Activated CD8-positive, alpha-beta memory T cell treated with anti-CD3 and anti-CD28 coated beads for 36 hours (primary cell): ENCODE data around the gene PTRH1. TPM values are rescaled to one million over a fixed set of nuclear protein-coding genes. Genes with fewer than 3 reads are reported as not detected.

Source experiments
- CTCF ChIA-PET: fragments of 350-600 bp; sonication (Branson Sonifier 250); formaldehyde crosslinking; loops from one replicate; lab custom pipeline; 2021; ENCODE audit warnings: antibody characterized with exemption; lab: Charles Lee
- POLR2A ChIA-PET: fragments of 350-600 bp; sonication (Branson Sonifier 250); formaldehyde crosslinking; loops from one replicate; lab custom pipeline; 2021; ENCODE audit warnings: antibody characterized with exemption; lab: Charles Lee
- total RNA-seq, 2 experiments: library from RNA; stranded (reverse); gene quantifications; one replicate each; pipeline ENCODE4 v1.2.3, GENCODE V29; 2021

Gene PTRH1
- total RNA-seq, 2 experiments from 2014 or later, result 27.8 to 28.8 TPM

DNA sequence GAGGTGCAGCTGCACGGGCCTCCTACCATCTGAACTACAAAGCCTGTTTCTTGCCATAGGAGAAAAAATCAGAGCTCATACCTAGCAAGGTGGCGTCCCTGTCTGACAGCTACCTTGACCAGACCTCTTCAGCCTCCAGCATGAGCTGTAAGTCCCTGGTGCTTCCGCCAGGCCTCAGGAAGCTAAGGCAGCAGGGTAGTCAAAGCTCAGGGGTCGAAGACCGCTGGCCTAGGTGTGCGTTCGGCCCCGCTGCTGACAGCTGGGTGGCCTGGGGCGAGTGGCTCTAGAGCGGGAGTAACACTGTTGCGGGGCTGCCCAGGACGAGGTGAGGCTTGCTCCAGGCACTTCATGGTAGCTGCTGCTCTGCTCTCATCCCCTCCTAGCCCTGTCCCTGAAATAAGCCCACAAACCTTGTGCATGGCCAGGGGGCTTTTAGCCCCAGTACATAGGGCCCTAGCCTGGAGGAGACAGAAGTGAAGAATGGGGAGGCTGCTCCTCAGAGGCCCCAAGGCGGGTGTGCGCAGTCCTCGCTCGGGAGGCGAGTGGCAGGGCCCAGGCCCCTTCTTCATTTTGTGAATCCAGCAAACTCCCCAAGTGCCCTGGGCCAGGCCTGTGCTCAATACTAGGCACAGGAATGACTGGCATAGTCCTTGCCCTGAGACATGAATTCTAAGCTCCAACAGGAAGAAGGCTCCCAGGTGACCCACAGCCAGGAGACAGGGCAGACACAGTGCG is 14.2 kb upstream of the PTRH1 start:
- CTCF ChIA-PET, result interaction anchor here (0.6 to 1.3 kb wide), 4 partner anchors 94 to 465 kb away, joined by 3 to 4 read pairs (median 3); no protein-coding TSS in a partner anchor
- POLR2A ChIA-PET, result interaction anchor here (0.5 kb wide), 1 partner anchor 49 kb away, joined by 3 read pairs; no protein-coding TSS in a partner anchor

DNA sequence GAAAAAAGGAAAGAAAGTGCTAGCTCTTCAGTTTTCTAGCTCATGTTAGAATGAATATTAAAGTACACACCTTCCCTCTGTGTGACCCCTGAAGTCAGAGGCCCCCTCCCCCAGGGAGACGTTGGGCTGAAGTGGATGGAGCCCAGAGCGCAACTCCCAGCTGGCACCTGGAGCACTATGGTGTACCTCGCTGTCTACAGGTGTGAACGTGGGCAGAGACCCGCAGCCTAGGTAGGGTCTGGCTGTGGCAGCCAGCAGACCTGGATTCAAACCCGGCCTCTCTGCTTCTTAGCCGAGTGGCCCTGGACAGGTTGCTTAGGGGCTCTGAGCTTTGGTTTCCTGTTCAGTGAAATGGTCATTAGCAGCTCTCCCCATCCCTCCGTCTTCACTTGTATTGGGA is 13.3 kb upstream of the PTRH1 start:
- CTCF ChIA-PET, result interaction anchor here (1.3 kb wide), 1 partner anchor 120 kb away, joined by 3 read pairs; no protein-coding TSS in a partner anchor
- POLR2A ChIA-PET, result interaction anchor here (0.5 kb wide), 1 partner anchor 50 kb away, joined by 3 read pairs; no protein-coding TSS in a partner anchor

DNA sequence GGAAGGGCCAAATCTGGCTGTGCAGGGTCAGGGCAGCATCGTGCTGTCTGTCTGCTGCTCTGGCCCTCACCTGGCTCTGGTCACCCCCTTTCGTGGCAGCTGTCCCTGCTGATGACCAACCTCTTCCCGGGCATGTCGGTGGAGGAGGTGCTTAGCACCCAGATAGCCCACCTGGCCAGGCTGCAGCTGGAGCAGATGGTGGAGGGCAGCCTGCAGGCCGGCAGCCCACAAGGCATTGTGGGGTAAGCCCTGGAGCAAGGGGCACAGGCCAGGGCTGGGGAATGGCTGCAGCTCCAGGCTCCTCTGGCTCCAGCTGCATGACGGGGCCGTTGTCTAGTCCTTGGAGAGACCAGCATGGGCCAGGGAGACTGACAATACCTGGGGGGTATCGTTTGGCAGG is 11.4 kb upstream of the PTRH1 start:
- CTCF ChIA-PET, result no interaction called here
- POLR2A ChIA-PET, result no interaction called here

DNA sequence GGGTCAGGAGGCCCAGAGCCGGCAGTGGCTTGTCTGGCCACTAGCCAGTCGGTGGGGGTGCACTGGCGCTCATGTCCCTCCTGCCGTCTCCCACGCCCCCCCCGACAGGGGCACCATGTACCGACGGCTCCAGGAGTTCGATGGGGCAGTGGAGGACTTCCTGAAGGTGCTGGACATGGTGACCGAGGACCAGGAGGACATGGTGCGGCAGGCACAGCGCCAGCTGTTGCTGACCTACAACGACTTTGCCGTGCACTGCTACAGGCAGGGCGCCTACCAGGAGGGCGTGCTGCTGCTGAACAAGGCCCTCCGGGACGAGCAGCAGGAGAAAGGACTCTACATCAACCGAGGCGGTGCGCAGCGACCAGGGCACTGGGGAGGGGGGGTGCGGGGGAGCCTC is 8.5 kb upstream of the PTRH1 start:
- ChIA-PET POLR2A (no interaction called here), CTCF (interaction anchor here (2.7 kb wide), 1 partner anchor 11 kb away, joined by 12 read pairs; the partner anchor contains the start of gene TOR2A)

DNA sequence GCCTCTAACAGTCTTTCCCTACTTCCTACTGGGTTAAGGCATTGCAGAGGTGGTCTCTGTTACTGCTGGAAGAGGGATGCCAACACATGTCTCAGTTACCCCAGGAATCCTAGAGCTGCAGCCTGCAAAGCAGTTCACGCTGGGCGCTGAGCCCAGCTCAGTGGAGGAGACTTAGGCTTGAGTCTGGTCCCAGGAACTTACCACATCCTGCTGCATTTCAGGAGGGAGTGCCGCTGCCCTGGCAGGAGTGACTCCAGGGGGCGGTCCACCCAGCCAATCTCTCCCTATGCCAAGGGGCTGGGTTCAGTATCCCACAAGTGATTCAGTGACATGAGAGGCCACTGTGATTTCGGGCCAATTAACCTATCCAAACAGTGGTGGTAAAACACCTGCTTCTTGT is 8.0 kb upstream of the PTRH1 start:
- ChIA-PET CTCF (interaction anchor here (0.8 to 2.7 kb wide), 2 partner anchors 12 to 16 kb away, joined by 4 to 12 read pairs; partner anchors contain the start of gene TOR2A), POLR2A (no interaction called here)

GRCh38 chr9:127723013-127723412 is 7.5 kb upstream of the PTRH1 start:
- CTCF ChIA-PET, result interaction anchor here (0.8 to 2.7 kb wide), 3 partner anchors 12 to 15 kb away, joined by 3 to 12 read pairs (median 4); partner anchors contain the start of gene TOR2A
- POLR2A ChIA-PET, result no interaction called here

- CTCF ChIA-PET, result interaction anchor here (0.9 kb wide), 1 partner anchor 13 kb away, joined by 3 read pairs; the partner anchor contains the start of gene TOR2A
- POLR2A ChIA-PET, result no interaction called here
These were observed 6.7 kb upstream of the PTRH1 start for GRCh38 chr9:127722055-127722745.

DNA sequence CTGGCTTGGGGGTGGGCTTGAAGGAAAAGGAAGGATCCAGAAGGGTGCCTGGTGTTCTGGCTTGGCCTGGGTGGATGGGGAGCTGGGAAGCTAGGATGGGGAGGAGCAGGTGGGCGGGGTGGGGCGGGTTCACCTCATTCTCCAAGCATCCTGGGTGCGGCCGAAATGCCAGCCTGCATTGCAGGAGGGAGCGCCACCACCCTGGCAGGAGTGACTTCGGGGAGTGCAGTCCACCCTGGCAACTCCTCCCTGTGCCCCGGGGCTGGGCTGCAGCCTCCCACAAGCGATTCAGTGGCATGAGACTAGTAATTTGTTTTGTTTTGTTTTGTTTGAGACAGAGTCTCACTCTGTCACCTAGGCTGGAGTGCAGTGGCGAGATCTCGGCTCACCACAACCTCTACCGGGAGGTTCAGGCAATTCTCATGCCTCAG is 5.9 kb upstream of the PTRH1 start:
- ChIA-PET POLR2A (interaction anchor here (0.6 kb wide), 1 partner anchor 169 kb away, joined by 4 read pairs; no protein-coding TSS in a partner anchor), CTCF (interaction anchor here (0.6 kb wide), 1 partner anchor 325 kb away, joined by 3 read pairs; no protein-coding TSS in a partner anchor)

- CTCF ChIA-PET, result no interaction called here
- POLR2A ChIA-PET, result interaction anchor here (1.5 kb wide), 1 partner anchor 14 kb away, joined by 6 read pairs; the partner anchor contains the start of gene TOR2A
These were observed 5.4 kb upstream of the PTRH1 start for GRCh38 chr9:127720865-127721227.

GRCh38 chr9:127720031-127720864 is 4.8 kb upstream of the PTRH1 start:
- CTCF ChIA-PET, result interaction anchor here (0.9 to 1.7 kb wide), 3 partner anchors 12 to 65 kb away, joined by 3 to 6 read pairs (median 5); partner anchors contain the start of genes CDK9 and TOR2A
- POLR2A ChIA-PET, result interaction anchor here (0.6 to 1.5 kb wide), 2 partner anchors 15 to 279 kb away, joined by 4 to 6 read pairs; partner anchors contain the start of gene TOR2A

- CTCF ChIA-PET, result interaction anchor here (1.1 kb wide), 1 partner anchor 17 kb away, joined by 4 read pairs; the partner anchor contains the start of gene TOR2A
- POLR2A ChIA-PET, result no interaction called here
These were observed 2.3 kb upstream of the PTRH1 start for GRCh38 chr9:127717766-127718165.

- POLR2A ChIA-PET, result interaction anchor here (1.0 to 1.8 kb wide), 3 partner anchors 10 to 63 kb away, joined by 3 to 6 read pairs (median 4); partner anchors contain the start of genes CFAP157 and TOR2A
These were observed 949 bp upstream of the PTRH1 start for GRCh38 chr9:127716412-127716811.

DNA sequence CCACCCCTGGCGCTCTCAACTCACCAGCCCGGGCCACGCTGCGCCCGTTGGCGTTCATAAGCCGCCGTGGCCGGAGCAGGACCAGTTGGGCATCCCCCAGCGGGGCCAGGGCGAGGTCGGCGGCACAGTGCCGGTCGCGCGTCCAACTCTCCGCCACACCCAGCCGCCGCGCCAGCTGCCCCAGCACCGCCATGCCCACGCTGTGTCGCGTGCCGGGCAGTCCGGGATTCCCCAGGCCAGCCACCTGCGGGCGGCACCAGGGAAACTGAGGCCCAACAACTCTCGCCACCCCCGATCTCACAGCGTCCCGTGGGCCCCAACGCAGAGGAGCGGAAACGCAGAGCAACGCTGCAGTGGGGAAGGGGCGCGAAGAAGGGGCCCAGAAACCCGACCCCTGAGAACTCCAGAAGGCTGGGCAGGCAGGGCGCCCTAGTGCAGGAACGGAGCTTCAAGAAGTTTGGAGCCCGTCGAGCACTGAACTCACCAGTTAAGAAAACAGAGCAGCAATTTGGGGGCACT is 453 bp downstream of the PTRH1 start:
- ChIA-PET POLR2A (interaction anchor here (0.6 to 1.8 kb wide), 6 partner anchors 9 to 147 kb away, joined by 3 to 6 read pairs (median 4); partner anchors contain the start of genes CDK9 and CFAP157), CTCF (interaction anchor here (0.6 to 3.7 kb wide), 3 partner anchors 20 to 166 kb away, joined by 3 to 26 read pairs (median 5); partner anchors contain the start of gene TOR2A)

More at GRCh38 chr9:127716412-127716811, 949 bp upstream of the PTRH1 start:
- CTCF ChIA-PET, result interaction anchor here (1.1 to 3.7 kb wide), 6 partner anchors 18 to 213 kb away, joined by 4 to 26 read pairs (median 4); partner anchors contain the start of genes CDK9 and TOR2A

DNA sequence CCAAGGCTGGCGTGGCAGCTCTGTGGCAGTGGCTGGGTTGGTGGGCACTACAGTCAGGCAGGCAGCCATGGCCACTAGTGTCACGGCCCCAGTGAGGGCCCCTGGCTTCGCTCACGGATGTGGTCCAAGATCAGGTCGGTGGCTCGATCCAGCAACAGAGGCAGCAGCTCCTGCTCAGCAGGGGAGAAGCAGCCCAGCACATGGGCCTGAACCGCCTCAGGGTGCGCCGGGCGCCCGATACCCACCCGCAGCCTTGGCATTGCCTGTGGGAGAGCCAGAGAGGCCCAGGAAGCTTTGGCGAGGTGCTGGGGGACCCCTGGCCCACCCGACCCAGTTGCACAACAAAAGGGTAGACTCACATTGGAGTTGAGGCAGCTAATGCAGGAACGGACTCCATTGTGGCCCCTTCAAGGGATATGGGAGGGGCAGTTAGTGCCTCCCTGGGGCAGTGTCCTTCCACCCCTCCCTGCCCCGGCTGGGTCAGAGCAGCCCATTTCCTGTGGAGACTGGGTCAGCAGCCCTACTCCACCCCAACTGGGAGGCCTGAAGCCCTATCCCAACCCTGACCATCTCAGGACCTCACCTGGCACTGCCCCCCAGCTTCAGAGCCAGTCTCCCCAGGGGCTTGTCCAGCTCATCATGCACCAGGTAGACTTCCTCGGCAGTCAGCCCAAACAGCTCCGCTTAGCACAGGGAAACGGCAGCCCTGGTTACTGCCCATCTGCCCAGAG is 1.3 kb downstream of the PTRH1 start:
- ChIA-PET CTCF (interaction anchor here (1.0 to 3.7 kb wide), 2 partner anchors 21 to 24 kb away, joined by 3 to 26 read pairs; partner anchors contain the start of gene TOR2A), POLR2A (interaction anchor here (0.5 to 1.3 kb wide), 4 partner anchors 21 to 148 kb away, joined by 3 to 12 read pairs (median 3); no protein-coding TSS in a partner anchor)

DNA sequence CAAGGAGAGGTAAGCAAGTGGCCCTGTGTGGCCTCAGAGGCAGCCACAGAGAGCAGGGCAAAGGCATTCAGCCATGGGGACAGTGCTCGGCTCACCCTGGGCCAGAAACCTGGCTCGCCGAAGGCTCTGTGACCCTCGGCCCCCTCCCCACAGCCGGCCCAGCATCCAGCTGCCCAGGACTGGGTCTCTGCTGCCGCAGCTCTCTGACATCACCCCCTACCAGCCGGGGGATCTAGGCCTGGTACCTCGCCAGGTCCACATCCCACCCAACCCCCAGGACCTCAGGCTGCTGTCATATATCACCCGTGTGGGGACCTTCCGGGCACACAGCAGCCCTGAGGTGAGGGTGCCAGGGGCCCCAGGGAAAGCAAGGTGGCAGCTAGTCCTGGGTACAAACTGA is 2.6 kb downstream of the PTRH1 start:
- ChIA-PET POLR2A (no interaction called here), CTCF (interaction anchor here (1.0 to 3.7 kb wide), 2 partner anchors 22 to 23 kb away, joined by 3 to 26 read pairs; partner anchors contain the start of gene TOR2A)

- CTCF ChIA-PET, result no interaction called here
- POLR2A ChIA-PET, result no interaction called here
These were observed 3.1 kb downstream of the PTRH1 start for GRCh38 chr9:127712371-127712770.

DNA sequence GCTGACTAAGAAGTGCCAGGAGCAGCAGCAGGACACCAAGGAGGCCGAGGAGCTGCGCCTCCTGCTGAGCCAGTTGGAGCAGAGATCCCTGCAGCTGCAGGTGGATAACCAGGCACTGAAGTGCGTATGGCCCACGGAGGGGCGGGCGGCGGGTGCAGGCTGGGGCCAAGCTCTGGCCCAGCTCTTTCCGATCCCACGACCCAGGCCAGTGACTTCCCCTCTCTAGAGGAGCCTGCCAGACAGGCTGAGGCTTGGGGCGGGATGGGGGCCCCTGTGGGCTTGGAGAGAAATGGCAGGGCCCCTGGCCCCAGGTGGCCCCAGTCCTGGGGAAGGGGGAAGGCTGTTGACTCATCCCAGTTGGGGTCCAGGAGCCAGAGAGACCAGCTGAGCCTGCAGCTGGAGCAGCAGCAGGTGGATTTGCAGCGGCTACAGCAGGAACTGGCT is 3.6 kb downstream of the PTRH1 start:
- ChIA-PET CTCF (interaction anchor here (2.0 kb wide), 1 partner anchor 158 kb away, joined by 6 read pairs; no protein-coding TSS in a partner anchor), POLR2A (no interaction called here)
